GM12874 (cell line): ENCODE measurements around the gene GANC.

Experiments used
- TF ChIP-seq, protein P1 (sequence below): IDR thresholded peaks from 2 replicates; pipeline ENCODE4 v1.5.1; 2011; ENCODE audit warnings: low read depth, mild to moderate bottlenecking, control low read depth, low read length, moderate library complexity; ENCODE audit not compliant: insufficient read depth

Gene GANC

DNA sequence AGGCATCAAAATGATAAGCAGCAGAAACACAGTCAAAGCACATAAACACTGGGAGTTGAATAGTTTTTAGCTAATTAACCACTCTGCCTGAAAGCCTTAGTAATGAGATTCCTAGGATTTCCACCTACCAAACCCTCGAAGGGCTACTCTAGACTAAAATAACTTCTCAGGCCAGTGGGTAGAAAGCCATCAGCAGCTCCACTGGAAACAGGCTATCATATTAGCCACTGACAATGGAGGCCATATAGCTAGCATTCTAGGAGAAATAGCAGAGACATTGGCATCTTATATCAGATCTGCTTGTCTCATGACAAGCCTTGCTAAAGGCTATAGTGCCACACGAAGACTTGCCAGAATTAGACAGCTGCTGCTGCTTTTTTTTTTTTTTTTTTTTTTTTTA is 81.8 kb downstream of the GANC start:
- TF ChIP-seq, protein P1, sequence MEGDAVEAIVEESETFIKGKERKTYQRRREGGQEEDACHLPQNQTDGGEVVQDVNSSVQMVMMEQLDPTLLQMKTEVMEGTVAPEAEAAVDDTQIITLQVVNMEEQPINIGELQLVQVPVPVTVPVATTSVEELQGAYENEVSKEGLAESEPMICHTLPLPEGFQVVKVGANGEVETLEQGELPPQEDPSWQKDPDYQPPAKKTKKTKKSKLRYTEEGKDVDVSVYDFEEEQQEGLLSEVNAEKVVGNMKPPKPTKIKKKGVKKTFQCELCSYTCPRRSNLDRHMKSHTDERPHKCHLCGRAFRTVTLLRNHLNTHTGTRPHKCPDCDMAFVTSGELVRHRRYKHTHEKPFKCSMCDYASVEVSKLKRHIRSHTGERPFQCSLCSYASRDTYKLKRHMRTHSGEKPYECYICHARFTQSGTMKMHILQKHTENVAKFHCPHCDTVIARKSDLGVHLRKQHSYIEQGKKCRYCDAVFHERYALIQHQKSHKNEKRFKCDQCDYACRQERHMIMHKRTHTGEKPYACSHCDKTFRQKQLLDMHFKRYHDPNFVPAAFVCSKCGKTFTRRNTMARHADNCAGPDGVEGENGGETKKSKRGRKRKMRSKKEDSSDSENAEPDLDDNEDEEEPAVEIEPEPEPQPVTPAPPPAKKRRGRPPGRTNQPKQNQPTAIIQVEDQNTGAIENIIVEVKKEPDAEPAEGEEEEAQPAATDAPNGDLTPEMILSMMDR, result no peak

GRCh38 chr15:42355291-42355690 is 82.3 kb downstream of the GANC start:
- TF ChIP-seq, protein P1, result no peak

GRCh38 chr15:42356851-42357250 is 83.8 kb downstream of the GANC start:
- TF ChIP-seq, protein P1, result no peak

DNA sequence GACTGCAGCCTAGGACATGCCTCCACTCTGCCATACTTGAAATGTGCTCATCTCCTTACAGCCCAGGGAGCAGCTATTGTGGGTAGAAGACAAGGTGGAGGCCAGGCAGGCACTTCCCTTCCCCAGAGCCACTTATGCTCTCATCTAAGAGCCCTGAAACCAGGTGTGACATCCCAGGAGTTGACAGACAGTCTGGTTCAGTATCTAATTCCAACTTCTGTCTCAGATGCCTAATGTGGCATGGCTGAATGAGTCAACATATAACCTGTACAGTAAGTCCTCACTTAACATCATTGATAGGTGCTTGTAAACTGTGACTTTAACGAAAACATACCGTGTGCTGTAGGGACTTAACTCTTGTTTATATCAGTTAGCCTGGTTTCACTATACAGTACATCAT is 85.1 kb downstream of the GANC start:
- TF ChIP-seq, protein P1, result no peak

DNA sequence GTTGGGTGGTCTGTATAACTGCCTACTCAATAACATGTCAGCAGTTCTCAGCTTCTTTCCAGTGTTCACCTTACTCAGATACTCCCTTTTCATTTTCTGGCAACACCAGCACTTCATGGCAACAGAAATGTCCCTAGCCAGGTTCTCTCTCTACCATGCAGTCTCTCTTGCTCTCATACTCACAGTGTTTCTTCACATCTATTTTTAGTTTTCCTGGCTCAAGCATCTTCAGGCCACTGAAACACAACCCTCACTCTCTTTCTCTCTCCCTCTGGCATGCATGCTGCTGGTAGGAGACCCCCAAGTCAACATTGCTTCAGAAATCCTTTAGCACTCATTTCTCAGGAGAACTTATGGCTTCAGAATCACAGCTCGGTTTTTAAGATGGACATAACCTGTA is 86.2 kb downstream of the GANC start, which contains the start of gene CAPN3:
CAPN3 (plus strand) TSS at position 253 of the 400 bp plus-strand sequence. CDS start 305 bp downstream, outside the sequence.
- TF ChIP-seq, protein P1, result no peak

GRCh38 chr15:42359985-42360384 is 87.0 kb downstream of the GANC start:
- TF ChIP-seq, protein P1, result no peak

DNA sequence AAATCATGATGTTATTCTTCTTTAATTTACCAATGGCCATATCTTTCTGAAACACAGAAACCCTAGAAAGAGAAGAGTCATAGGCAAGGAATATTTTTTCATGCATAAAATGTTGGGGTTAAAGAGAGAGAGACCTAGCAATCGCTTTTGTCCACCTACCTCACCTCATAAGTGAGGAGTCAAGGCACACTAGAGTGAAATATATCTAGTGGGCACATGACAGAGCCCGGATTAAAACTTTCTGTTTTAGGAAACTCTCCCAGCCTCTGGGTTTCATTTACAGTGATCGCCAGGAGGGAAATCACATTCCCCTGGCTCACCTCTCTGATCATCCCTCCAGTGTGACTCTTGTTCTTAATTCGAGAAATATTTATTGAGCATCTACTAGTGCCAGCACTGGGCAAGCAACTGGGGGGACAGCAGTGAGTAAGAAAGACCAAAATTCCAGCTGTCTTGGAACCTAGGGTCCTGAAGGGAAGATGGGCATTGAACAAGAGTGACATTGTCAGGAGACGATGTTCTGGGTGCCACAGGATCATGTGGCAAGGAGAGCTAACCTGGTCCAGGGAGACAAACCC is 87.6 kb downstream of the GANC start:
- TF ChIP-seq, protein P1, result no peak
